ENCODE data around the gene ABHD14A.

GRCh38 chr3:52001443-52001974, 26.6 kb downstream of the ABHD14A start:
- TF ChIP-seq CTCF (conservative IDR thresholded peaks at IDR 0.05; ENCODE audit: low read length) (peak; percentile 99), EZH2phosphoT487 (IDR thresholded peaks at IDR 0.05; ENCODE audit: borderline replicate concordance, low read depth, low read length) (no peak)

Data from OCI-LY7 (cell line).